CD4-positive, alpha-beta T cell treated with Interleukin-4 for 4 hours (primary cell): ENCODE results near the gene CIAO3.

Source experiments
- DNase-seq: peaks from one replicate; pipeline ENCODE4 v3.0.0-alpha.2; 2020

CIAO3 gene

DNA sequence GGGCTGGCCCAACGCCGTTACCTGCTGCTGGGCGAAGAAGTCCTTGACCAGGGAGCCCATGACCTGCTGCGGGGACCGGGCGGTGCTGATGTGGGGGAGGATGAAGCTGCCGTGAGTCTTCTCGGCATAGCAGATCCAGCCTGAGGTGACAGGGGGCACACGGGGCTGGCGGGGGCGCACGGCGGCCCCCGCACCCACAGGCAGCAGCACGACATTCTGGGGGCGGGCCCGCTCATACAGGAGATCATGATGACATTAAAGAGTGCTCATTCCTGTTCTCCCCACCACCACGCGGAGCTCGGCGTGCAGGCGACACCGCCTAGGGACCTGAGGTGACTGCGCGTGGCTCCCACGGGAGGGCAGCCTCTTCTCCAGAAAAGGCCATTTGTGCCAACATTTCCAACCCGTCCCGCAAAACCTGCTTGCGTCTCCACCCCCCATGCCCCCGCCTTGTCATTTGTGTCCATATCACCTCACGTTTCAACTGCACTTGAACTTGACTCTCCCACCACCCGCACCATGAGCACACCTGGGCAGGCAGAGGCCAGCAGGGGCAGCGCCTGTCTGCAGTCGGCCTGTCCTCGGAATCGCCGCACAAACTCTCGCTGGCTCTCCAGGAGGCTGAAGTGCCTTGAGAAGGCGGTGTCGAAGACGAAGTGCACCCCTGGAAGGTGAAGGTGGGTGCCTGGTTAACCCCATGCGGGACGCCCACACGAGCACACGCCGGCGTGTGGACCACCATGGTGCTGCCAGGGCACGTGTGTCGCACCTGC lies 6.4 kb downstream of the CIAO3 start:
- no peak for DNase-seq

DNA sequence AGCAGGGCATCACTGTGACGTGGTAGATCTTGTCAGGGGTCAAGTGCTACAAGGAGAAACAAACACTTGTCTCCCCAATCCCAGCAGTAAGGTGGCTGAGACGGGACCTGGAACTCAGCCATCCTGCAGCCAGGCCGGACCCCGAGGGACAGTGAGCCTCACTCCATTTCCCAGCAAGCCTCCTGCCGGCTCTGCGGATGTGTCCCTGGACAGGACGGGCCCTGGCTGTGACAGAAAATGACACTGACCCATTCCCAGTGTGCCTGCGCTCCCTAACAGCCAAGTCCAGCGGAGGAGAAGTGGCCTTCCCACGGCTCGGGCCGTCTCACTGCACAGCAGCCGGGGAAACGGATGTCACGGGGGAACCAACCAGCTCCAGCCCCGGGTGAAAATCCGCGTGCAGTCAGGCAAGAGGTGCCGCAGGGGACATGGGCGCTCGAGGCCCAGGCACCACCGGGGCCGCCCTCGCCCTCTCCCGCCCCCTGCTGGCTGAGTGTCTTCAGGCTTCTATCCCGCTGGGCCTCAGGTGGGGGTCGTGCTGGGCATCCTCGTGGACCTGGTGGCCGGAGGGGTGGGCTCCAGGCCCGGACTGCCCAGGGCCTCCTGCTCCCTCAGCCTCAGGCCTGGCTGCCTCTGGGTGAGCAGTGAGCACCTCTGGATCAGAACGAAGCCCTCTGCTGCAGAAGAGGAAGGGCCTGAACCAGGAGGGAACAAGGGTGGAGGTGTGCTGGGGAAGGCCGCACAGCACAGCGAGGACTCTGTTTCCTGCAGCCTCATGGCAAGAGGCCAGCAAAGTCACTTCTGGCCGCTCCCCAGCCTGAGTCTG lies 7.2 kb downstream of the CIAO3 start:
- no peak for DNase-seq

DNA sequence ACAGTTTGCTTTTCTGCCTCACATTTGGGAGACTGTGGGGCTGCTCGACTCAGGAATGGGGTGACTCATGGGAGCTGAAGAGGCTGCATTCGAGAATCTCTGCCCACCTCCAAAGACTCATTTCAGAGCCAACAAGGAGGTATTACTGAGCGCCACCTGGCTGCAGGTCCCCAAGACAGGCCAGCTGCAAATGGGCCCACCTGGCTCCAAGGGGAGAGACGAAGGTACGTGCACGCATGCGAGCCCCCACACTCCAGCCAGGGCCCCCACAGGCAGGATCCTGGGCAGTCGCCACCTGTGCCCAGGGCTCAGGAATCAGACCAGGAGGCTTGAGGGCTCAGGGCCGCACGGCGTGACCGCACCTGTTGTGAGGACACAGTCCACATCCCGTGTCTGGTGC lies 7.9 kb downstream of the CIAO3 start:
- DNase-seq = no peak

- DNase-seq = no peak
These were observed 8.5 kb downstream of the CIAO3 start for GRCh38 chr16:732332-732731.

GRCh38 chr16:730666-731509 lies 9.9 kb downstream of the CIAO3 start:
- DNase-seq = no peak

GRCh38 chr16:729768-730665 lies 10.8 kb downstream of the CIAO3 start:
- DNase-seq = no peak

GRCh38 chr16:728890-729744 lies 11.7 kb downstream of the CIAO3 start:
- DNase-seq = no peak

DNA sequence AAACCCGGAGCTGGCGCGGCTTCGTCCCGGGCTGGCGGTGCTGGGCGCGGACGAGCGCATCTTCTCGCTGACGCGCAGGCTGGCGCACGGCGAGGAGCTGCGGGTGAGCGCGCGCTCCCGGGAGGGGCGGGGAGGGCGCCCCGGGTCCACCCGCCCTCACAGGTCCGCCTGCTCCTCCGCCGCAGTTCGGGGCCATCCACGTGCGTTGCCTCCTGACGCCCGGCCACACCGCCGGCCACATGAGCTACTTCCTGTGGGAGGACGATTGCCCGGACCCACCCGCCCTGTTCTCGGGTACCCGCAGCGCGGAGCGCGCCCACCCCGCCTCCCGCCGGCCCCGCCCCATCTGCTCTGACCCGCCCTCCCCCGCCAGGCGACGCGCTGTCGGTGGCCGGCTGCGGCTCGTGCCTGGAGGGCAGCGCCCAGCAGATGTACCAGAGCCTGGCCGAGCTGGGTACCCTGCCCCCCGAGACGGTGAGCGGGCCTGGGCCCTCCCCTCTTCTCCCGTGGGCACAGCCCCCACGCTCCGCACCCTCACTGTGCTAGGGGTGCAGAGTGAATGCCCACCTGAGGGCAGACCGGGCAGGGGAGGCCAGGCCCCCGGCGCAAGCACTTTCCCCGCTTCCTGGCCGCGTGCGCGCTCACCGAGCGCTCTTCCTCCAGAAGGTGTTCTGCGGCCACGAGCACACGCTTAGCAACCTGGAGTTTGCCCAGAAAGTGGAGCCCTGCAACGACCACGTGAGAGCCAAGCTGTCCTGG lies 12.5 kb downstream of the CIAO3 start:
- DNase-seq = peak; percentile 46

- DNase-seq = peak; percentile 23
These were observed 13.4 kb downstream of the CIAO3 start for GRCh38 chr16:727291-727977.

GRCh38 chr16:726438-727290 lies 14.1 kb downstream of the CIAO3 start, which contains the start of the genes CCDC78 and HAGHL:
TSS of gene CCDC78 (minus strand) at chr16:726443. CDS start at chr16:726367, 76 bp downstream.
TSS of gene HAGHL (plus strand) at chr16:727106. CDS start at chr16:727510, 404 bp downstream.
- peak; percentile 38 for DNase-seq

GRCh38 chr16:726188-726437 lies 14.7 kb downstream of the CIAO3 start:
- no peak for DNase-seq

- no peak for DNase-seq
These were observed 15.2 kb downstream of the CIAO3 start for GRCh38 chr16:725463-726187.

DNA sequence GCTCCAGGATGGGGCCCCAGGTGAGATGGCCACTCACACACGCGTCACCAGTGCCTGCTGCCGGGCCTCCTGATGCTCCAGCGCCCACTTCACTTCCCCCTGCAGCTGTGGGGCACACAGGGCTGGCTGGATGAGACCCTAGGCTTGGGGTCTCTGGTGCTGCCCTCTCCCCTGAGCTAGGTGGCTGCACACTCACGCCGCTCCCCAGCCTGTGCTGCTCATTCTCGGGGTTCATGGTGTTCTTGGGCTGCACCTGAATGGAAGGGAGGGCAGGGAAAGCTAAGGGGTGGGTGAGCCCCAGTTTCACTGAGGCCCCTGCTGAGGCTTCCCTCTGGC lies 15.8 kb downstream of the CIAO3 start:
- no peak for DNase-seq

DNA sequence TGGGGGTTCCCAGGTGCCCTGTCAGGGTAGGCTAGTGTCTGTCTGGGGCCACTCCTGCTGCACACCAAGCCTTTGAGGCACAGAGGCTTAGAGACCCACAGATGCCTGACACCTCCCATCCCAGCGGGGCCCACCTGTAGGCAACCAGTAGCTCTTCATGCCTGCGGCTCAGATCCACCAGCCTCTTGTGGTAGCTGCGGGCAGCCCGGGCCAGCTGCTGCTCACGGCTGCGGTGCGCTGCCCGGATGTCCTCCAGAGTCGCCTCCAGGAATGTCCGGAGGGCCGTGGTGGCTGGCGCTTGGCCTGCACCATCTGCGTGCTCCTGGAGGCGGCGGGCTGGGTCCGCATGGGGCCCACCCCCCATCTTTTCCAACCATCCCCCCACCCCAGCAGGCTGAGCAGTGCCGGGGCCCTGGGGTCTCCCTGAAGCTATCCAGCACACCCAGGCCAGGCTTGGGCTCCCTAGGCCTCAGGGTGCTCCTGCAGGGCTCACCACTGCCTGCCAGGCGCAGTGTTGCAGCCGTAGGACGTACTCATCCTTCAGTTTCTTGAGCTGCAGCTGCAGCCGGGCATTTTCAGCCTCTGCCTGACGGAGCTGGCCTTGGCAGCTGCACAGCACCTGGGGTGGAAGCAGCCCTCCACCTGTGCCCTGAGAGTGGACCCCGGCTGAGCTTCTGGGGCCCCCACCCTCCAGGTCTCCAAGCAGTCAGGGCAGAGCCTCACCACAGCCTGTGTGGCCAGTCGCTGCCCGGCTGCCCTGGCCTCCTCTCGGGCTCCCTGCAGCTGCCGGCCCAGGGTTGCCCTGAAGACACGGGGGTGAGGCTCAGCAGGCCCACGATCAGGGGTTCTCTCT lies 16.4 kb downstream of the CIAO3 start:
- no peak for DNase-seq

GRCh38 chr16:723695-724094 lies 17.1 kb downstream of the CIAO3 start:
- DNase-seq = no peak

GRCh38 chr16:722835-723633 lies 17.8 kb downstream of the CIAO3 start:
- DNase-seq = no peak
